Activated CD8-positive, alpha-beta memory T cell treated with anti-CD3 and anti-CD28 coated beads, Interleukin-2, amount 50 U/mL, for 48 hours (primary cell): ENCODE results near the gene TMEM179B.
"Not testable (repeated sequence)": the region's sequence is repeated elsewhere in the genome, so short reads cannot be mapped to it uniquely, and the experiment has no call there.

Source experiments
- DNase-seq: peaks from one replicate; pipeline ENCODE4 v3.0.0-alpha.2; 2020

Gene TMEM179B

GRCh38 chr11:62791501-62792201 lies 4.4 kb downstream of the TMEM179B start, which contains the start of gene TMEM223:
TSS of gene TMEM223 (minus strand) at chr11:62792006. CDS start at chr11:62791994, 12 bp downstream.
- DNase-seq, result peak; percentile 93

DNA sequence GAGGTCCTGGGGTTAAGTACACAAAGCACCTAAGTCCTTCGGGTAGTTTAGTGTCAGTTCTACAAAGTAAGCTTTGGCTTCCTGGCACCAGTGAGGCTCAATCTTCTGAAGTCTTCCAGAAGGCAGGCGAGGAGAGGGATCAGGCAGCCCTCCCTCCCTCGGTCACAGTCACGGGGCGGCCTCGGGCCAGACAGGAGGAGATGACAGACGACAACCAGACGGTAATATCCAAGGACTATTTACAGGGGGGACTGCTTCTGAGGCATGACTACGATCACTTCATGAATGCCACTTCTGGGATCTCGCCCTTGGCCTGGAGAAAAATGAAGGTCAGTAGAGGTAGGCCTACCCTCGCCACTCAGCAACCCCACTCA lies 5.0 kb downstream of the TMEM179B start:
- DNase-seq, result no peak

DNA sequence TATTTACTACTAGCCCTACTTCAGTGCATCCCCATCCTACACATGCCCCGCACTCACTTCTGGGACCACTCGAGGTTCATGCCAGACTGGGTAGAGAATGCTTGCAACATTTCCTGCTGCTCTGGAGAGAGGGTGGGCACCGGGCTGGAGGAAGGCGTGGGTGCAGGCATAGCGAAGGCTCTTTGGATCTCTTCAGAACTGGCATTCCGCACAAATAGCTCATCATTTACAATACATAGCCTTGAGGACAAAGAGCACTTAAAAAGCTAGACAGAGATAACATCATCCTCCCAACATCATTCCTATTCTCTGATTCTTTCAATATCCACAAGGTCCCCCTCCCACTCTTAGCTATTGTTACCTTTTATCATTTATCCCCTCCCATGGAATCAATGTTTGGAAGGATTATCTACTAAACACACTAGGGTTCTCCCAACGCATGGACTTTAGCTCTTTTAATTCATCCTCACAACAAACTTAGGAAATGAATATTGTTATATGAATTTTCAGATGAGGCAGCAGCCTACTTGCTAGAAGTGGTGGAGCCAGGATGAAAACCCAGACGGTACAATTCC lies 7.1 kb downstream of the TMEM179B start:
- DNase-seq, result no peak

DNA sequence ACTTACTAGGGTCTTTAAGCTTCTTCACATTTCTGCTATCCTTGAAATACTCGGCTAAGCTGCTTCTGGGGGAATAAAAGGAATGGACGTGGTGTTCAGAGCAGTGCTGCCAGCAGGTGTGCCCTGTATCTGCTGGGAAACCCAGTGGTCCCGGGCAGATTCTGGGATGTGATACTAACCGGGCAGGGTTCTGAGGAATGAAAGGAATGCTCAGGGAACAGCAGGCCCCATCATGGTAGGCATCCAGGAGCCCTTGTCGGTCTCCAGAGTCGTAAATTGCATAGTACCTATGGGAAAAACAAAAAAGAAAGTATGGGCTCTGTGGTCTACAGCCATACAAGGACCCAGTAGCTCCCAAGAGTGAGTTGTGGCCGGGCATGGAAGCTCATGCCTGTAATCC lies 9.1 kb downstream of the TMEM179B start:
- no peak for DNase-seq

DNA sequence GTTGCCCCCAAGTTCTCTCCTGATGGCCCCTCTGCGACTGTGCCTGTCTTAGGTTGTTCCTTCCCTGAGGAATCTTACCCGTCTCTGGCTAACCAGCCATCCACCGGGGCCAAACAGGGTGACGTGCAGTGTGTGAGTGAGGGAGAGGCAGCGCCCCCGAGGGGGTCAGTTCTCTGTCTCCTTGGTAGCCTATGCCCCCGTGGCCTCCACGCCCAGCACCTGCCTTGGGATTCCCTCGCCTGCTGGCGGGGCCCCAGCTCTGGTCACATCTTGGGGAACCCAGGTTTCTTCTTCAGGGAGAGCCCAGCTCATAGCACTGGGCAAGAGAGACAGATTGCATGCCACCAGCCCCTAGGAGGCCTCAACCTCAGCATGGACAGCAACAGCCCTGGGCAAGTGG lies 12.3 kb downstream of the TMEM179B start:
- no peak for DNase-seq

DNA sequence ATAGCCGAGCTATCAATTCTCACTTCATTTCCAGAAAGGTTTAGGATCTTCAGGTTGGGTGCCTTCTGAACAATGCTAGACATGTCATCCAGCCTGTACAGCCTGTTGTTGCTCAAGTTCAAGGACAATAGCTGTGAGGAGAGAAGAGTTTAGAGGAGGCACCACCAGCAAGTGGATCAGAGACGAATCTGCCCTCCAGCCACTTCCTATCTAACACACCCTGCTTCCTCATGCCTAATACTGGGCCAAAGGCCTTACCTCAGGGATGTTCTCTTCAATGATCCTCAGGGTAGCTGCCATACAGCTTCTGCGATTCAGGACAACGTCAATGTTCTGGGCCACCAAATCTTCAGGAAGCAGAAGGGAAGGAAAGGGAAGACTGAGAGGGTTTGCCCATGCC lies 13.9 kb downstream of the TMEM179B start:
- DNase-seq, result no peak

DNA sequence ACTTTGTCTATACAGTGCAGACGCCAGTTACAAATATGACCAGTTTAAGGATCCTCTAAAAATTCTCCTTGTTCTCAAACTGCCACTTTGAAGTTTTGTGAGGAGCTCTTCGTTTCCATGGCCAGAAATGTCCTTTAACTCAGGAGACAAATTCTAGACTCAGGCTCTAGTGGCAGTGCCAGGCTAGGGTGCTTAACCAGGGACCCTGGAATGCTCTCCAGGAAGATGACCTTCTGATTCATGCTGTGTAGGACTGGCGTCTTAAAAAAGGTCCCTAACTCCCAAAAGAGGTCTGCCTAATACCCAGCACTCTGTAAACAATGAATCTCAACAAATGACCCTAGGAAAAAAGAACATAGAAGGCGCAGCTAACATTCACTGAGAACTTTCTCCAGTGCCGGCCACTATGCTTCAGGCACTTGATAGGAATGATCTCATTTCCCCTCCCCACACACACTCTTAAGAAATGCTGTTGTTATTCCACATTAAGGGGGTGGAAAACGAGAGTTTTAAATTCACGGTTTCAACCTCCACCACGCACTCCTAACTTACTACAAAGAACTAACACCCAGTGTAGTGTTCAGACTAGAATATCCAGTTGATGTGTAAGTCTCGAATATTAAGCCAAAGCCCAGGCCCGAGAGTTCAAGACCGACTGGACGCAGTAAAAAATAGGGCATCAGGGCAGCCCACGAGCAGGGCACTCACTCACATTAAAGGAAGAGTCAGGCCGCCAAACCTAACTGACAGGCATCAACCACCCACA lies 17.3 kb downstream of the TMEM179B start:
- DNase-seq, result no peak

DNA sequence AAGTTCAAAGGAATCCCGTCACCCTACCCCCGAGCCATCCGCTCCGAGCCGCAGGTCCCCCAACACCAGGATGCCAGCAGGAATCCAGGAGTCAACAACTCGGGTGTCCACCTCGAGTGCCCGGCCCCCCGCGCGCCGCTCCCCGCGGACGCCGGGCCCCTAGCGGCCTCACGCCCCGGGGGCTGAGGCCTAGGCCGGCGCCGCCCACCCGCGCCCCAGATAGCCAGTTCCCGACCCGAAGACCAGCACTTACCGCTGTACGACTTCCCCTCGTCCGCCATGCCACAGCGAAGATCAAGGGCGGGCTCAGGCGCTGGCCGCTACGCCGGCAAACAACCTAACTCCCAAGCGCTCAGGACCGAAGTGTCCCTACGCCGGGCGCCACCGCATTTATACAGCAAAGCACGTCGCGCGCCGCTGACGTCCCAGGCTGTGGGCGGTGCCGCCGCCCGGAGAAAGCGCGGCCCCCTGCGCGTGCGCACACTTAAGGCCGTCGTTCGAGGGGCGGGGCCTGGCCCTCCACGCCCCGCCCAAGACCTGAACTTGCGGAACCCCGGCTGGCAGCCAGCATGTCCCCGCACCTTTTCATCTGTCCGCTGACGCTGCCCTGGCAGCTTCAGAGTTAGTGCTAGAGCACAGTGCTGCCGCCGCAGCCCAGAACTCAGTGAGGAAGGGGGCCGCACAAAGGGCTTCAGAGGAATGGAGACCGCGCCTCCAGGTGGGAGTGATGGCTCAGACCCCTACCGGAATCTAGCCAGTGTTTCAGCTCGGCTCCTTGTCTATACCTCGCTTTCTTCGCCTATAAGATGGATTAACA lies 18.1 kb downstream of the TMEM179B start, which contains the start of gene NXF1:
TSS of gene NXF1 (minus strand) at position 365 of the 817 bp plus-strand sequence. CDS start at position 281, 84 bp downstream.
- peak; percentile 100 for DNase-seq

DNA sequence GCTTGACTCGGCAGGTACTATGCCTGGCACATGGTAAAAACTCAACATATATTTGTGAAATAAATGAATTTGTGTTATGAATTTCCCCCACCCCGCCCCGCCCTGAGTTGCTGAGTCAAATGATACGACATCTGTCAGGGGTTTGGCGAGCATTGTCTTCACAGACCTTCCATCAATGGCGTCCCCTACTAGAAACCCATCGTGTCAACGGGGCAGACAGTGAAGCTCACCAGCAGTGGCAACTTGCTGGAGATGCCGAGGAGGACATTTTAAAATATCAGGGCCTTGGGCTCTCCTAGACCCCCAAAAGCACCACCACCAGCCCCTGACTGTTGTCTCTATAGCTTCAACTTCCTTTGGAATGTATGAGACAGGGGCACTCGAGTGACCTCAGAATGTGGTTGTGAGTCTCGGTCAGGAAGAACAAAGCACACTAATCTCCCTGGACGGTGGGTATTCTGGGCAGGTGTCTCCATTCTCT lies 18.8 kb downstream of the TMEM179B start:
- peak; percentile 66 for DNase-seq

DNA sequence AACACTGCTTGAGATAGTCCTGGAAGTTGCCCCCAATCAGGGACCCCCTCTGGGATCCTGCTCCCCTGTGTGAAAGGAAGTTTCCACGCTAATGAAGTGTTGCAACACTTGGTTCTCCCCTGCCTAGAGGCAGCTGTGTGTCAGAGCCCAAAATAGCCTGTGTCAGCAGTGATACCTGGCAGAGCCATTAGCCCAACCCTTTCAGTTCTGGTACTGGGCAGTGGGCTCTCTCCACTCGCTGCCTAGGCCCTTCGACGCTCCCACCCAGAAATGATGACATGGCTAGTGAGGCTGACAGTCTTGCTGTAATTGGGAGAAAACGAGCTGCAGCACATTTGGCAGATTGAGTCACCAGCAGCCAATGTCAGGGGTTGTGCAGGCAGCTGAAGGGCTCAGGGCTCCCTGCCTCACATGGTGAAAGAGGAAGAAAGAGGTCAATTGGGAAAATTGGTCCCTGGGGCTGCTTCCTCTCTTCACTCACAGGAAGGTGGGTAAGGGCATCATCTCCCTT lies 19.5 kb downstream of the TMEM179B start:
- no peak for DNase-seq

DNA sequence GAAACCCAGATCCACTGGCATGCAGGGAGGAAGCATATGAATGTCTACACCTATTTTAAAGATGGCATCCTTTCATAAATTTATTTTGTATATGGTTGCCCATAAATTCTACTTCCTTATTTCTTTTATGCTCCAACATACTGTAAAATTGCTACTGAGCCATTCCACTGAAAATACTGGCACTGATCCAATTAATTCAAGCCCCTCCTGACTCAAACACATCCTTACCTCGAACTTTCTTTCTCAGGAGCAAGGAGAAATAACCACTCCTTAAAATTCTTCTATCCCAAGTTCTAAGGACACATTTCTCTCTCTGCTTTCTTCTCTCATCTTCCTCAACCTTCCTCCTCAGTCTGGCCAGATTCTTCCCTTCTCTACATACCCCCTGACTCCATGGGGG lies 23.5 kb downstream of the TMEM179B start:
- DNase-seq, result no peak

- no peak for DNase-seq
Measured at GRCh38 chr11:62811659-62812058, 24.5 kb downstream of the TMEM179B start.

- no peak for DNase-seq
Measured at GRCh38 chr11:62816557-62816956, 29.4 kb downstream of the TMEM179B start.

DNA sequence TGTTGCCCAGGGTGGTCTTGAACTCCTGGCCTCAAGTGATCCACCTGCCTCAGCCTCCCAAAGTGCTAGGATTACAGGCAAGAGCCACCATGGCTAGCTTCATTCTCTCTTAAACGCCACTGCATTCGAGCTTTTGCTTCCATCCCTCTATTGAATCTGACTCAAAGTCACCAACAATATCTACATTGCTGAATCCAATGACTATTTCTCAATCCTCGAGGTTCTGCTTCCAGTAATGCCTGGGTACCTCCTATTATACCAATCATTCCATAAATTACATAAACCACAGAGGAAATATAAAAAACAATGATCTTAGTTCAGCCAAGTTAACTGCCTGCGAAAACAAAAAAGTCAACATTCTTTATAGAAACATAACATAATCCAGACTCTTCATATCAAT lies 29.9 kb downstream of the TMEM179B start:
- DNase-seq, result no peak

GRCh38 chr11:62823677-62824076 lies 36.5 kb downstream of the TMEM179B start:
- DNase-seq, result no peak

DNA sequence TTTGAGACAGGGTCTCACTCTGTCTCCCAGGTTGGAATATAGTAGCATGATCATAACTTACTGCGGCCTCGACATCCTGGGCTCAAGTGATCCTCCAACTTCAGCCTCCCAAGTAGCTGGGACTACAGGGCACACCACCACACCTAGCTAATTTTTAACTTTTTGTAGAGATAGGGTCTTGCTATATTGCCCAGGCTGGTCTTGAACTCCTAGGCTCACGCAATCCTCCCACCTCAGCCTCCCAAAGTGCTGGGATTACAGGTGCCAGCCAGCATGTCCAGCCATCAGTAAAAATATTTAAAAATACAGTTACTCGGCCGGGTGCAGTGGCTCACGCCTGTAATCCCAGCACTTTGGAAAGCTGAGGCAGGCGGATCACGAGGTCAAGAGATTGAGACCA lies 40.9 kb downstream of the TMEM179B start:
- not testable (repeated sequence) for DNase-seq

- DNase-seq, result no peak
Measured at GRCh38 chr11:62830904-62831519, 43.8 kb downstream of the TMEM179B start.

DNA sequence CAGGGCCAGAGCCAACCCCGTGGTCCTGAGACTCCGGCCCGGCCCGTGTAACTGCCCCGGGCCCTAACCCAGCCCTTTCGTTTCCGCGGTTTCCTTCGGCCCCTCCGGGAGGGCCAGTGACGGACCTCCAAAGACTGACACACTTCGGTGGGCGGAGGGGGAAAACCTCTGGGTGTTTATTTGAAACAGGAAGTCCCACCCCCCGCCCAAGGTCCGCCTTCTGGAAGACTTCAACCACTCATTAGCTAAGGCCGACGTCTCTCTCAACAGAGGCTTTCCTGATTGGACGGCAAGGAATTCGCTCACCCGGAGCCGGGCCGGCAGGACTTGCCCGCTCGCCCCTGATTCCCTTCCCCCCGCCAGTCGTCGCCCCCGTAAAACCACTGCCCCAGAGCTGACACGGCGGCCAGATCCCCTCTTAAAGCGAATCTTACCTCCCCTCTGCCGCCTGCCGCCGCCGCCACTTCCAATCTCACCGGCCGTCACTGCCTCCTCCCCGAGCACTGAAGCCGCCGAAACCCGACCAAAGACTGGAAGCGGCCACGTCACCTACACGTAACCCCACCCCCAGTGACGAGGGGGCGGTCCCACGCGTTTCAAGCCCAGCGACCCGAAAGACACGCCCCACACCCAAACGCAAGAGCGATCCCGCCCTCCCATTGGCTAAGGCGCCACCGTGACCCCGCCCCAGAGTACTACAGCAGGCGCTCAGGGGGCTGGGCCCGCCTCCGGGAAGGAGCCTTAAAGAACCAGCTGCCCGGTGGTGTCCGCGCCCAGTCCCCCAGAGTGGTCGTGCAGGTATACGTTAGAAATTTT lies 44.5 kb downstream of the TMEM179B start, which contains the start of gene STX5:
TSS of gene STX5 (minus strand) at position 532 of the 816 bp plus-strand sequence. CDS start 808 bp downstream, outside the sequence.
- DNase-seq, result peak; percentile 99

GRCh38 chr11:62832336-62833234 lies 45.4 kb downstream of the TMEM179B start, which contains the start of gene TEX54:
TSS of gene TEX54 (minus strand) at chr11:62832841.
- DNase-seq, result no peak

GRCh38 chr11:62835336-62835735 lies 48.1 kb downstream of the TMEM179B start:
- DNase-seq, result no peak
